Activated T-cell treated with anti-CD3 and anti-CD28 coated beads for 4 hours (primary cell): ENCODE data around the gene AK9.

Experiments
- DNase-seq: peaks from one replicate; pipeline ENCODE4 v3.0.0-alpha.2; 2020

The AK9 gene

DNA sequence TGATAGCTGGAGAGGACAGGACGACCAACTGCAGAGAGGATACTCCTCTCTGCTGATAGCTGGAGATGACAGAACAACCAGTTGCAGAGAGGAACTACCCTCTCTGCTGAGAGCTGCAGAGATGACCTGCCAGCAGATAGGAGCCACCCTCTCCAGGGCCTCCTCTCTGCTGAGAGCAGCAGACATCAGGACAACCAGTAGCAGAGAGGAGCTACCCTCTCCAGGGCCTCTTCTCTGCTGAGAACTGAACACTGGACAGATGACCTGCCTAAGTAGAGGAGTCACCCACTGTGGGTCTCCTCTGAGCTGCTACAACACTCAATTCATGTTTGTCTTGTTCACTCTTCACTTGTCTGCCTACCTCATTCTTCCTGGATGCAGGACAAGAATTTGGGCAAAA is 180.6 kb downstream of the AK9 start:
- no peak for DNase-seq

DNA sequence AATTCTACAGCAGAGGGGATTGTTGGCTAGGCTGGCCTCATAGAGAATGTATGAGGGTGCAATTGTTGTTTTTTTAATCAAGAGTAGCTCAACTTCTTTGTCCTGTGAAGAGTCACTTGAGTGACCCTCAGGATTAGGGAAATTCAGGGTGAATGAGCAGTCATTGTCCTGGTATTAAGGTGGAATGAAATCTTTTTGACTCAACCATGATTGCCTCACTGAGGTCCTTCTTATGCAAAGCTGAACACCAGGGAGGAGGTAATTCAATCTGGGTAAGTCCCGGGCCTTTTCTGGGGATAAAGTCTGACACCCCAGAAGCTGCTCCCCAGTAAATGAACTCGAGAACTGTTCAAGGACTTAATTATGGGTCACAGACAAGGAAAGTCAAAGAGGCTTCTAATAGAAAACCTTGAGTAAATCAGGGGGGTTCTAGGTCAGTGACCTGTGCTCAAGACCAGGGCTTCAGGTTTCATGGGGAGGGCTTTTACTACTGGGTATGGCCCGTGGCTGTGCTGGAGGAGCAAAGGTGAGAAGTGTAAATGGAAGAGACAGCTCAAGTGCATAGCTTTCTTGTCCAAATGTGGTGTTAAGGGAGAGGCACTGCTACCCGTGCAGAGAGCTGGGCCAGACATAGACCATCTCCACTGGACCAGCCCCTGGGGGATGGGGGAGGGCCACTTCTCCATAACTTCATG is 182.7 kb downstream of the AK9 start:
- DNase-seq = no peak

DNA sequence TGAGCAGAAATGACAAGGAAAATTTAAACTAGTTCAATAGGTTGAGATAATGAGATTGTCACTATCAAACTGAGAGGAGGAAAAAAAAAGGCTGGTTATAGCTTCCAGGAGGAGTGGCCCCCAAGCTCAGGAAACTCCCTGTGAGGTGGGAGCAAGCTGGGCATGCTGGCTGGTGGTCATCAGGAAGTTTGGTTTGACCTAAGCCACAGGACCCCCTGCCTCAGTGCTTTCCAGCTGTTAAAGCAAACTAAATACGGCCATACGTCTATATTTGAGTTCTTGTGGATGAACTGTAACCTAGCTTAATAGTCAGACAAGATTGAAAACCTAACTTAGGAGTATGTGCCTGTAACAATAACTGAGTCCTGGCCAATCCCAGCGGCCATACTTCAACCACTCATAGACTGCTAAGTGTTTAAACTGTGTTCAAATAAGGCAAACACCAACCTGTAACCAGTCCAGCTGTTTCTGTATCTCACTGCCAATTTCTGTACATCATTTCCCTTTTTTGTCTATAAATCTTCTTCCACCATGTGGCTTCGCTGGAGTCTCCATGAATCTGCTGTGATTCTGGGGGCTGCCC is 183.4 kb downstream of the AK9 start:
- DNase-seq = no peak

DNA sequence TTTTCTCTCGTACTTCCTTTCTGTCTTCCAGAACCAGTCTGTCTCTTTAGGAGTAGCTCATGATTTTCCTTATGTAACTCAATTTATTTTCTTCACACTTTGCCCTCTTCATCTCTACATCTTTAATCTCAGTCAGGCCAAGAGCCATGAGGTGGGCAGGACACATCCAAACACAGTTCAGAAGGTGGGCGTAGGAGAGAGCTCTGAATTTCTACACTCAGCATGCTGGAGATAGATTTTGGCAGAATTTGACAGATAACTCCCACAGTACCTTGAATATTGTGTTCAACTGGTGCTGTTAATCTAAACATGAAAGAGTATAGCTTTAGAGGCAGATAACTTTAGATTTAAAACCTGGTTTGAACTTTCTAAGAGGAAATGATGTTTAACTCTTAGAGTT is 184.2 kb downstream of the AK9 start:
- DNase-seq = no peak

DNA sequence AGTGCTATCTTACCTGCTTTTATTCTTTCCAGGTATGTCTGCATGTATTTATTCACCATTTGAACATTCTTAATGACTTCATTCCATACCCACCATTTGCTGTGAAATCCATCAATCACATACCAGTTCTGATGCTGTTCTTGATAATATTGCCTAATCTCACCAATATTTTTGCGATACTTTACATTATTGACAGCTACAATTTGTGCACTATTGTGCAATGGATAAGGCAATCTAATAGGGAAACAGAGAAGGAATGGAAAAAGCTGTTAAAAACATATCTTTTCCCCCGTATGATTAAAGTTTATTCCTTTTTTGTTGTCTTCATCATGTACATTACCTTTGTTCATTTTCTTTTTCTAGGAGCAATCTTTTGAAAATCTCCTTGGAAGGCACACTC is 184.7 kb downstream of the AK9 start:
- DNase-seq = no peak

DNA sequence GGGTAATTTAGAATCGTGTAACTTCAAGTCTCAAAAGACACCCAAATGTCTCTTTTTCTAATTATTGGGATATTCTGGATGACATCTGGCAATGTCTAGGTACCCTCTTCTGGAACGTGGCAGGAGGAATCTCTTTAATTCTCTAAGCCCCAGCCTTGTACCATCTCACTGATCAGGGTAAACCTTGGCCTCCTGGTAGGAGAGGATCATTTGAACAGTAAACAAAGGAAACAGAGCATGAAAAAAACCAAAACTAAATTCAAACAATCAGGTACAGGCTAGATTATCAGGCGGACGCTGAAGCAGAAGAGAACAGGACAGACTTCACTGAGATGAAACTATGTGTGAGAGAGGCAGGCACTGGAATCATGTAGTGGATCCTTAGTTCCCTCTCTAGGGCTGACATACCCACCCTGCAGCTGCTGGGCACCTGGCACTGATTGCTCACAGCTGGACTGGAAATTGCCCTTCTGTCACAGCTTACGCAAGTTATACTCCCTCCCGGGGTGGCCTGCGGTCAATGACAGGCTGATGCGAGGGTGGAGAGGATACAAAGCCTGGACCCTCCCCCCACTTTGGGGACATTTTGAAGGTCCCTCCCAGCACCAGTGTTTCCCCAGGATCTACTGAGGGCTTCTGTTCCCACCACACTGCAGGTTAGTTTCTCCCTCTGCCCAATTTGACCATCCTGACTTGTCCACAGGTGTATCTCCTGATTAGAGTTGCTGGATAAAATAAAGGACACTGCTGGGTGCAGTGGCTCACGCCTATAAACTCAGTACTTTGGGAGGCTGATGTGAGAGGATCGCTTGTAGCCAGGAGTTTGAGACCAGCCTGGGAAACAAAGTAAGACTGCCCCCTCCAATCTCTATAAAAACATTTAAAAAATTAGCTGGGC is 187.4 kb downstream of the AK9 start:
- DNase-seq = no peak

DNA sequence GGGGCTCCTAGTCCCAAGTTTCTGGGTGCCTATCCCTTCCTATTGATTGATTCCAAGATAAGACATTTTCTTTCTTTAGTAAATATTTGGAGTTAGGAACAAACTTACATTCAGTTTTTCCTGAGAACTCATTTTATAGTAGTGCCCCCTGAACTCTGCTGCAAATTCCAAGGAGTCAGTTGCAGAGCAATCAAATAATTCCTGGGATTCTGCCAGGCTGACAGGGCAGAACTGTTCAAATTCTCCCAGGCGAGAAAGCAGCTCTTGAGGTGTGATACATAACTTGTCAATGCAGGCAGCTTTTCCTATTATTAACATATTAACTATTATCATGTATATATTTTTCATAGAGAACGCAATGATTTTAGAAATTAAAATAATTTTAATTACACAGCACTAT is 192.1 kb downstream of the AK9 start:
- DNase-seq = no peak

DNA sequence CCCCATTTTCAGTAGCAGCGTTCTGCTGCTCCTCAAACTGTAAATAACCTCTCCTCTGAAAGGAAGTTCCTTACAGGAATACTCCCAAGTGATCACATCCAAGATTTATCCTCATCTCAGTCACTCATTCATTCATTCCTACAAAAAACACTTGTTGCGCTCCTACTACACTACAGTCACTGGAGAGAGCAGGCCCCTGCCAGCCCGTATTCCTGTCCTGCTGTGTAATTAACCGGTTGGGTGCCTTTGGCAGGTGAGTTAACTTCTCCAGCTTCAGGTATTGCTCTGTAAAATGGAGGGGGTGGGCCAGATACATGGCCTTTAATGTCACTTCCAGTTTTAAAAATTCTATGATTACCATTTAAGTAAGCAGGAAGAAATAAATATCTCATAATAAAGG is 192.9 kb downstream of the AK9 start:
- DNase-seq = no peak

DNA sequence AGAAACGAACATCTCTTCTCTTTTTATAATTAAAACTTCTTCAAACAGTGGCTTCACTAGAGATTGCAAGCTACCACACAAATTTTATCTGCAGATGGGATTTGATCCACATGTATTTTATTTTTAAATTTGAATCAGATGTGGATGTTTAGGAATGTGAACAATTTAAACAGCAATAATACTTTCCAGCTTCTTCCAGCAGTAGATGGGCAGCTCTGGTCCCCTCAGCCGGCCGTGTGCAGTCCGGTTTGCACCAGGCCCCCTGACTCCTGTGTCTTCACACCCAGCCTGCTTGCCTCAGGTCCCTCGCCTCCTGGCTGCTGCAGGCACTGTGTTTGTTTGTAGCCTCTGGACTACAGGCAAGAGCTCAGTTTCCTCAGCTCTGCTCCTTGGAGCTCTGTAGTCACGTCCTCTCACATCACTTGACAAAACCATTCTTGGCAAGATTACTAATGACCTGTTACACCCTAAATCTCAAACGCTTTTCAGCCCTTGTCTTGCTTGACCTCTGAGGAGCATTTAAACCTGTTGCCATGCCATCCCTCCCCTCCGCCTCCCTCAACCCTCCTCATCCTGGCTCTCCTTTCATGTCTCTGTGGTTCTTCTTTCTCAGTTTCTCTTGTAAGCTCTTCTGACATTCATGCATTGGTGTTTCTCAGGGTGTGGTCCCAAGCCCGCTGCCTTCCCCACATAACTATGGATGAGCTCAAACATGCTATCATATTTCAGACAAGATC is 194.8 kb downstream of the AK9 start:
- no peak for DNase-seq

DNA sequence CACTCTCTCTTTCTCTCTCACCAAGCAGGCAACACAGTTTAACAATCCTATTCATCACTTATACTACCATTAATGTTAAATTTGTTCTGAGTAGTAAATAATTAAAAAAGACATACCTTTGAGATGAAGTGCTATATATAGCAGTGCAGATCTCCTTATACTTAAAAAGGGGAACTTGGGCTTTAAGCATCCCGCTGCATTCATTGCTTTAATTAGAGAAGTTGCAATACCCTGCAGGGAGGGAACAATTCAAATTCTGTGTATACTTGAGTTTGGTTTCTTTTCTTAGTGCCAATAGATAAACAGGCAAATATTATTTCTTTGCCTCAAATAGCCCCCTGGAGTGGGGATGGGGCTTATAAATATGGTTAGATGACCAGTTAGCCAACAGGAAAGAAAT is 197.1 kb downstream of the AK9 start:
- no peak for DNase-seq

DNA sequence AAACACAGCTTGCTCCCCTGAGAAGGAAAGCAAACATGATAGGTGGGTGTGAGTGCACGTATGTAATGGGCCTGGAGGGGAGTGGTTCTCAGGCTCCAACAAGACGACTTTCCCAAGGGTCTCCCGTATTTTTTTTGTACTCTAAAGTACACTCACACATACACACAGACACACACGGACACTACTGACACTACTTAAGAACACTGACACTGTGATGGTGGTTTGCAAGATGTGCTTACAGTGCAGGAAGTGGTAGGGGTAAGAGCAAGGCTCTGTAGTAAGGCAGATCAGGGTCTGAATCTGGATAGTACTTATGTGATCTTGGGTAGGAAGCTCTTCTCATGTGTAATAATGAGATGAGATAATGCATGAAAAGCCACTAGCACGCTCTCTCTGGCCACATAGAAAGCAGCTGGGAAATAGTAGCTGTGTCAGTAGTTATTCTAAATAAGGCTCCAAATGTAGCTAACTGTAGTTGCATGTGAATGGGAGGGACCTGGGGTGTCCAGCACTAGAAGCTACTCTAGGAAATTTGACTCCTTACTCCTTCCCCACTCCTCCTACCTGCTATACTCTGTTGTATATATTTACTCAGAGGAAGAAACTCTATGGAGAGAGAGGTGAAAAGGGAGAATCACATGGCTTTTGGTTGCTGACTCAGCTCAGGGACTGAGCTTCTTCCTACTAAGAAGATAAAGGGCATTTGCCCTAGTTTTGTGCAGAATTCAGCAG is 199.6 kb downstream of the AK9 start:
- DNase-seq = no peak

DNA sequence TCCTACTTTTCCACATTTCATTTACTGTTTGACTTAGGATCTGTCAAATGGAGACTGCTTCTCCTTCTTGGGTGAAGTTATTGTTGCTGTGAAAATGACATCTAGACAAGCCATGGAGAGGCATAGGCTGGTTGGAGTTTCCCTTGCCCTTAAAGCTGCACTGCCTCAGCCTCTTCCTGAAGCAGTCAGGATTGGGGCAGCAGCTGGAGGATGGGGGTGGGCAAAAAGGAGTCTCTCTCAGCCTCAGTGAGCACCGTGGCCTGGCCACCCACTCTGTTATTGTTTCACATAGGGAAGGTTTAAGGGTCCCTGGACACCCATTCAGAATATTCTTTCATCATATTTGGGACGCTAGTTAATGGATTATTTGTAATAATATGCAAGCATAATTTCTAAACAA is 200.3 kb downstream of the AK9 start:
- no peak for DNase-seq

DNA sequence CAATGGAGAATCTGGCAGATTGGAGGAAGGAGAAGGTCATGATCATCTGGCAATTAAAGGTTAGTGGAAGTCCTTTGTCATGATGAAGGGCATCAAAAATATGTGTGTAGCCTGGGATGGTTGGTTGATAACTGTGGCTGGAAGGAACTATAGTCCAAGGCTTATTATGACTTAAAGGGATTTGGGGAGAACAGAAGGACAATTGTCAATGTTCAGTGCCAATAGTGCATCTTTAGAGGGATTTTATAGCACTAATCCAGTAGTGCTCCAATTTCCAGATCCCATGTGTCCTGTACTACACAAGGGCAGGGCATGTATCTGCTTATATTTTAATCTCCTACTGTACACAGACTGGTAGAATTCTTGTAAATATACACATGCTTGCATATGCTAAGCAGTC is 203.0 kb downstream of the AK9 start:
- DNase-seq = no peak

DNA sequence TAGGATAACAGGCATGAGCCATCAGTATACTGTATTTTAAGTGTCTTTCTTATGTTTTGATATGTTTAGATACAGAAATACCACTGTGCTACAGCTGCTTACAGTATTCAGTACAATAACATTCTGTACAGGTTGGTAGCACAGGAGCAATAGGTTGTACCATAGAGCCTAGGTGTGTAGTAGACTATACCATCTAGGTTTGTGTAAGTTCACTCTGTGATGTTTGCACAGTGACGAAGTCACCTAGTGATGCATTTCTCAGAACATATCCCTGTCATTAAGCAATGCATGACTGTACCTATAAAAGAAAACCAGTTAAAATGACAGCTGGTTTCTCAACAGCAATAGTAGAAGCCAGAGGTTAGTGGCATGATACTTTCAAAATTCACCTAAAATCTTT is 204.9 kb downstream of the AK9 start:
- no peak for DNase-seq

DNA sequence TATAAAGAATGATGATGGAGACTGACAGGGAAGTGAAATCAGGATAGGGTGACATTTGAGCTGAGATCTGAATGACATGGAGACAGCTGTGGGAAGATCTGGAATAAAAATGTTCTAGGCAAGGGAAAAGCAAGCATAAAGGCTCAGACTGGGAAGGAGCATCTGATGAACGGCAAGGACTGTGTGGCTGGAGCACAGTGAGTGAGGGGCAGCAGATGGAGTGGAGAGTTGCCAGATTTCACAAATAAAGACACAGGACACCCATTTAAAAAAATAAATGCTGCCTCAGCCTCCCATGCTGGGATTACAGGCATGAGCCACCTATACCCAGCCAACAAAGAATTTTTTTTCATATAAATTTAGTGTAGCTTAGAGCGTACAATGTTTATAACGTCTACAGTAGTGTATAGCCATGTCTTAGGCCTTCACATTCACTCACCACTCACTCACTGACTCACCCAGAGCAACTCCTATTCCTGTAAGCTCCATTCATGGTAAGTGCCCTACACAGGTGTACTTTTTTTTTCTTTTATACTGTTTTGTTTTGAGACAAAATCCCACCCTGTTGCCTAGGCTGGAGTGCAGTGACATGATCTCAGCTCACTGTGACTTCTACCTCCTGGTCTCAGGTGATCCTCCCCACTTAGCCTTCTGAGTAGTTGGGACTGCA is 205.6 kb downstream of the AK9 start:
- no peak for DNase-seq

DNA sequence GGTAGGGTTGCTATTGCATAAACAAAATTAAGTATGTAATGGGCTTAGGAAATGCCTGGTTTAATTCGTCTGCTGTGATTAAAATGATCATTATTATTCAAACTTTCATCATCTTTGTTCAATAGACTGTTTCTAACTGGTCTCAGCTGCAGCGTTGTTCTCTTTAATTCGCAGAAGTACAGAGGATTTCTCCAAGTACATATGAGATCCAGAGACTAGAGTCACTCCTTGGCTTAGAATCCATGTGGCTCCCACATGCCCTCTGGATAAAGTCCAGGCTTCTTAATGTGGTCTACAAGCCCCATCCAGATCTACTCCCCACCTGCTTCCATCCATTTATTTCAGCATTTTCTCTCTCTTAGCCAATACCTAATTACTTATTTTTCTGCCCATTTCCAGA is 206.9 kb downstream of the AK9 start:
- DNase-seq = no peak

DNA sequence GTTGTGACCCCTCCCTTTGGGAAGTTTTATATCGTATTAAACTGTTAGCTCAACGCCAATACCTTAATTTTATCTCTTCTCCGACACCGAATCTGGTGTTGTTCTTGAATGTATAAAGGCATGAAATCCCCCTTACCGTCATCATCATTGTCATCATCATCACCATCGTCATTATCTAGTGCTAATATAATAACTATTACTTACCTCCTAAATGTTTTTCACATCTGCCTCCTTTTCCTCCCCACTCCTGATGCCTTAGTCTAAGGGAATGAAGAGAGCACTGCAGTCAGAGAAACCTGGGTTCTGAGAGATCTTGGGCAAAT is 207.3 kb downstream of the AK9 start:
- no peak for DNase-seq

DNA sequence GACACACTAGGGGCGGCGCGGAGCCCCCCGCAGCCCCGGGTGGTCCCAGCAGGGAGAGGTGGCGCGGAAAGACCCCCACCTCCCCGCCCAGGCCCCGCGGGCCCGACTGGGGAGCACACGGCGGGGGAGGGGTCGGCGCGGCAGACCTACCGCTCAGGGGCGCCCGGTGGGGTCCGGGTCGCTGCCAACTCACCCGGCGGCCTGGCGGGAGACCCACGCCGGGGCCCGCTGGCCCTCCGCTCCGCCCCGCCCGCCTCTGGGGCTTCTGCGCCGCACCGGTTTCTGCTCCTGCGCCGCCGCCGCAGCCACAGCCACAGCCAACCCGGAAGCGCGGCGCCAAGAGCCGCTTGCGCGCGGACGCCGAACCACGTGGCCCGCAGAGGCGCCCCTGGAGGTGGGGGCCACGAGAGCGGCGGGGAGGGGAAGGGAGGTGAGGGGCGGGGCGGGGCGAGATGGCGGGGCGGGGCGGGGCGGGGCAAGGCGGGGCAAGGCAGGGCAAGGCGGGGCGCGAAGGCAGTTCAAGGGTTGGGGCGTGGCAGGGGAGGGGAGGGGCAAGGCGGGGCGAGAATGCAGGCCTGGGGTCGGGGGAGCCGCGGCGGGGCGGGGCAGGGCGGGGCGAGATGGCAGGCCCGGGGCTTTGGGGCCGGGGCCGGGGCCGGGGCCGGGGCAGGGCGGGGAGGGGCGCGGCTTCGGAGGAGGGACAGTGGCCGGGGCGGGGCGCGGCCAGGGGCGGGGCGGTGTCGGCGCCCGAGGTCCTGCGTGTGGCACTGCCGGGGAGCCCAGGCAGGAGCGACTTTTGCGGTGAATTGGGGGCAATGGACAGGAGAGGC is 207.9 kb downstream of the AK9 start, which contains the start of gene ZBTB24:
TSS of gene ZBTB24 (minus strand) at position 315 of the 830 bp plus-strand sequence. CDS start 1,193 bp downstream, outside the sequence.
- peak; percentile 76 for DNase-seq

DNA sequence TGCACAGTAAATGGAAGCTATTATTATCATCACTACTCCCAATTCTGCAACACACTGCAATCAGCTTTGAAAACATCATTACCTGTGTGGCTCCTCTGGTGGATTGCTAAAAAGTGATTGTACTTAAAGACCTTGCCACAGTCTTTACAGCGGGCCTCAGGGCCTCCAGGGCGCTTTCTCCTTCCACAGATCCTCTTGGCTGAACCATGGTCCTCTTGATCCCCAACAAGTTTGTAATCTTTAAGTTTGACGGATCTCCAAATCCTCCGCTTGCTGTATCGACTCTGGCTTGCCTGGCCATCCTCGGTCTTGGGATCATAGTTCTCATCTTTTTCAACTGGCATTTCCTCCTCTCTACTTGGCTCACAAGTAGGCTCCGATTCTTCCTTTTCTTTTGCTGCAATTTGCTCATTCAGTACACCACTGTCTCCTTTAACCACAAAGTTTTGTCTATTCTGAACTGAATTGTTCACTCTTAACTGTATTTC is 210.0 kb downstream of the AK9 start:
- DNase-seq = no peak

DNA sequence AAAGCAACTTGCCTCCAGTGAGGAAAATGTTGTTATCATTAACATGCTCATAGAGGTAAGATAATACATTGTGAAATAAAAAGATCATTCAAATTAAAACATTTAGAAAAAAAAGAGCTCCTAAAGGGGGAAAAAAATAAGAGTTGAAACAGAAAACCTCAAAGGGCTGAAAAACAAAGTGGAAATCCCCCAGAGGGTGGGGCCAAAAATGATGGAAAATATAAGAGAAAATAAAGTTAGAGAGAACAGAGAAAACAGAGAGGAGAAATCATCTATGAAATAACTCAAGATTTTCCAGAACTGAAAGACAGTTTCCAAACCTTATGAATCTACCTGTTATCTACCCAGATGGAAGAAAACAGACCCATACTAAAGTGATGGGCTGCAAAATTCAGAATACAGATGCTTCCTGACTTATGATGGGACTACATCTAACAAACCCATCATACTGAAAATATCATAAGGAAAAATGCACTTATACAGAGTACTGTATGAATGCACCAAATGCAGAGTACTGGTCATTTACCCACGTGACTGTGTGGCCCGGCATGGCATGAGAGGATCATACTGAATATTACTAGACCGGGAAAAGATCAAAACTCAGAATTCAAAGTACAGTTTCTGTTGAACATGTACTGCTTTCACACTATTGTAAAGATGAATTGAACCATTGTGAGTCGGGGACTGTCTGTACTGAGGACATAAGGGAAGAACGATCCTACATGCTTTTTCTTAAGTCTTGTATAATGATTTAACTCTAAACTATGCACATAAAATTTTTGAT is 212.0 kb downstream of the AK9 start:
- DNase-seq = no peak
